Hypothalamus (tissue), 51 donors: ENCODE results near the gene POSTN.

ENCODE experiments used
- DNase-seq, 51 donors: peaks; one replicate each; lab custom pipeline; 2025; lab: John Stamatoyannopoulos, UW

The POSTN gene

GRCh38 chr13:37515226-37515625 is 83.3 kb downstream of the POSTN start:
- DNase-seq: no peak
